Measurements from ENCODE around the gene PARVG.

- TF ChIP-seq CTCF (conservative IDR thresholded peaks at IDR 0.05; ENCODE audit: low read depth, low read length): no peak
- no peak for TF ChIP-seq EZH2 (IDR thresholded peaks at IDR 0.05; ENCODE audit: borderline replicate concordance, low read depth, low read length, poor library complexity, severe bottlenecking)
Observed at GRCh38 chr22:44248926-44249325, 68.2 kb downstream of the PARVG start.

Data from A673 (cell line).